IMR-90 (cell line): ENCODE data around the gene STMN1. TPM values are rescaled to one million over a fixed set of nuclear protein-coding genes. Genes with fewer than 3 reads are reported as not detected.

Experiments used
- ATAC-seq: fragments of 200-7000 bp; cut with Tn5 transposase; 2 replicates; pipeline ENCODE4 v1.9.1; 2020; ENCODE audit warnings: low read depth, mild to moderate bottlenecking, moderate library complexity
- BruUV-seq: library from RNA; stranded (reverse); fragments of 400-500 nt; replicated peaks from 2 replicates; lab custom pipeline; 2021; lab: Mats Ljungman, UMichigan
- CTCF ChIA-PET: fragments of 300-600 bp; formaldehyde crosslinking; extraction: SDS; loops from one replicate; lab custom pipeline; 2021; ENCODE audit warnings: antibody characterized with exemption; lab: Yijun Ruan, JAX
- POLR2A ChIA-PET: fragments of 300-600 bp; sonication (Branson Sonifier 250); formaldehyde crosslinking; loops from one replicate; lab custom pipeline; 2022; ENCODE audit warnings: antibody characterized with exemption; ENCODE audit not compliant: unreplicated experiment; lab: Charles Lee
- DNase-seq: peaks from one replicate; pipeline ENCODE4 v3.0.0; 2013
- H2AFZ ChIP-seq: replicated peaks from 2 replicates; pipeline ENCODE3; 2013; ENCODE audit warnings: low read length, mild to moderate bottlenecking; ENCODE audit not compliant: poor library complexity
- H2AK5ac ChIP-seq: 2 replicates; pipeline ENCODE4 v1.6.1; 2013; ENCODE audit warnings: low read depth, low read length, inconsistent platforms
- H2AK9ac ChIP-seq: replicated peaks from 2 replicates; pipeline ENCODE3; 2013; ENCODE audit warnings: mild to moderate bottlenecking, low read depth, low read length, moderate library complexity; ENCODE audit not compliant: poor library complexity
- H2BK120ac ChIP-seq: 2 replicates; pipeline ENCODE4 v1.6.1; 2013; ENCODE audit warnings: low read depth, low read length, inconsistent platforms
- H2BK15ac ChIP-seq: 3 replicates; pipeline ENCODE4 v1.6.1; 2013; ENCODE audit warnings: low read depth, low read length, inconsistent platforms
- H2BK20ac ChIP-seq: 2 replicates; pipeline ENCODE4 v1.6.1; 2013; ENCODE audit warnings: low read depth, mild to moderate bottlenecking, inconsistent platforms, low read length, moderate library complexity
- H2BK5ac ChIP-seq: 2 replicates; pipeline ENCODE4 v1.6.1; 2013; ENCODE audit warnings: mild to moderate bottlenecking, low read depth, low read length, inconsistent platforms; ENCODE audit not compliant: poor library complexity, severe bottlenecking
- H3K14ac ChIP-seq: replicated peaks from 2 replicates; pipeline ENCODE4 v1.6.1; 2013; ENCODE audit warnings: low read depth, low read length, inconsistent platforms
- H3K18ac ChIP-seq: 2 replicates; pipeline ENCODE4 v1.6.1; 2013; ENCODE audit warnings: low read depth, low read length, control low read depth
- H3K23ac ChIP-seq: 2 replicates; pipeline ENCODE4 v1.6.1; 2013; ENCODE audit warnings: low read depth, low read length, inconsistent platforms
- H3K27ac ChIP-seq: 2 replicates; pipeline ENCODE4 v1.5.1; 2013; ENCODE audit warnings: mild to moderate bottlenecking, control low read depth, low read length; ENCODE audit not compliant: insufficient read depth
- H3K27me3 ChIP-seq: 2 replicates; pipeline ENCODE4 v1.6.1; 2013; ENCODE audit warnings: low read length; ENCODE audit not compliant: control insufficient read depth, insufficient read depth
- H3K36me3 ChIP-seq: 2 replicates; pipeline ENCODE4 v1.6.1; 2013; ENCODE audit warnings: low read length, mixed read lengths; ENCODE audit not compliant: control insufficient read depth, insufficient read depth
- H3K4ac ChIP-seq: 2 replicates; pipeline ENCODE4 v1.6.1; 2013; ENCODE audit warnings: low read depth, low read length, inconsistent platforms
- H3K4me1 ChIP-seq: 2 replicates; pipeline ENCODE4 v1.6.1; 2013; ENCODE audit warnings: low read length, mixed read lengths; ENCODE audit not compliant: control insufficient read depth, insufficient read depth
- H3K4me2 ChIP-seq: 2 replicates; pipeline ENCODE4 v1.6.1; 2013; ENCODE audit warnings: low read depth, mild to moderate bottlenecking, control low read depth, low read length, moderate library complexity
- H3K4me3 ChIP-seq: 2 replicates; pipeline ENCODE4 v1.5.1; 2013; ENCODE audit warnings: low read depth, mild to moderate bottlenecking, control low read depth, low read length, moderate library complexity; ENCODE audit not compliant: insufficient read depth
- H3K56ac ChIP-seq: 2 replicates; pipeline ENCODE4 v1.6.1; 2013; ENCODE audit warnings: low read length, inconsistent platforms; ENCODE audit not compliant: insufficient read depth; ENCODE audit errors: extremely low read depth
- H3K79me1 ChIP-seq, 2 experiments: 2 replicates each; pipeline ENCODE4 v1.6.1; 2013; ENCODE audit warnings: low read length in 2 of 2, inconsistent platforms in 1 of 2, low read depth in 1 of 2
- H3K9ac ChIP-seq: 2 replicates; pipeline ENCODE4 v1.6.1; 2013; ENCODE audit warnings: low read depth, low read length, control low read depth
- H3K9me1 ChIP-seq: 2 replicates; pipeline ENCODE4 v1.6.1; 2013; ENCODE audit warnings: low read length, inconsistent platforms; ENCODE audit not compliant: insufficient read depth
- H3K9me3 ChIP-seq: 2 replicates; pipeline ENCODE4 v1.6.1; 2013; ENCODE audit warnings: low read length; ENCODE audit not compliant: control insufficient read depth, insufficient read depth
- H4K20me1 ChIP-seq: 2 replicates; pipeline ENCODE4 v1.6.1; 2013; ENCODE audit warnings: low read length, inconsistent platforms; ENCODE audit not compliant: insufficient read depth
- H4K5ac ChIP-seq: 2 replicates; pipeline ENCODE4 v1.6.1; 2013; ENCODE audit warnings: mild to moderate bottlenecking, low read depth, low read length, control low read depth
- H4K8ac ChIP-seq, 2 experiments: 2 replicates each; pipeline ENCODE4 v1.6.1; 2013; ENCODE audit warnings: low read depth in 2 of 2, low read length in 2 of 2, control low read depth in 1 of 2, inconsistent platforms in 1 of 2
- H4K91ac ChIP-seq: 2 replicates; pipeline ENCODE4 v1.6.1; 2013; ENCODE audit warnings: low read depth, low read length, inconsistent platforms; ENCODE audit not compliant: insufficient read depth
- BHLHE40 ChIP-seq: fragments of 150-350 bp; IDR thresholded peaks from 2 replicates; pipeline ENCODE4 v1.6.1; 2016; ENCODE audit warnings: mild to moderate bottlenecking, low read depth, low read length
- CHD1 ChIP-seq: IDR thresholded peaks from 2 replicates; pipeline ENCODE4 v1.6.1; 2012; ENCODE audit warnings: low read depth, low read length, improper control_type of control experiment
- CTCF ChIP-seq: conservative IDR thresholded peaks from 2 replicates; pipeline ENCODE4 v1.5.1; 2012; ENCODE audit warnings: mild to moderate bottlenecking, low read depth, low read length, improper control_type of control experiment
- ELK1 ChIP-seq: fragments of 150-350 bp; IDR thresholded peaks from 2 replicates; pipeline ENCODE4 v1.6.1; 2016; ENCODE audit warnings: low read depth, mild to moderate bottlenecking, low read length, moderate library complexity, borderline replicate concordance
- FOS ChIP-seq: fragments of 150-350 bp; IDR thresholded peaks from 2 replicates; pipeline ENCODE4 v1.6.1; 2016; ENCODE audit warnings: low read depth, low read length
- MAFK ChIP-seq: IDR thresholded peaks from 2 replicates; pipeline ENCODE4 v1.6.1; 2012; ENCODE audit warnings: low read depth, low read length, improper control_type of control experiment
- MAZ ChIP-seq: IDR thresholded peaks from 2 replicates; pipeline ENCODE4 v1.6.1; 2012; ENCODE audit warnings: low read depth, mild to moderate bottlenecking, low read length, improper control_type of control experiment, moderate library complexity, borderline replicate concordance
- NFE2L2 ChIP-seq: fragments of 150-350 bp; IDR thresholded peaks from 2 replicates; pipeline ENCODE4 v1.6.1; 2016; ENCODE audit warnings: low read depth, mild to moderate bottlenecking, low read length
- POLR2A ChIP-seq: IDR thresholded peaks from 2 replicates; pipeline ENCODE4 v1.6.1; 2012; ENCODE audit warnings: mild to moderate bottlenecking, low read depth, low read length
- RCOR1 ChIP-seq: IDR thresholded peaks from 2 replicates; pipeline ENCODE4 v1.6.1; 2012; ENCODE audit warnings: mild to moderate bottlenecking, low read length, improper control_type of control experiment; ENCODE audit not compliant: insufficient replicate concordance
- RFX5 ChIP-seq: IDR thresholded peaks from 2 replicates; pipeline ENCODE4 v1.8.0; 2012; ENCODE audit warnings: low read depth, mild to moderate bottlenecking, low read length, moderate library complexity
- SMC3 ChIP-seq: fragments of 150-350 bp; IDR thresholded peaks from 2 replicates; pipeline ENCODE4 v1.6.1; 2016; ENCODE audit warnings: low read depth, mild to moderate bottlenecking, antibody characterized with exemption, low read length, moderate library complexity
- WGBS, 2 experiments: methylation state at CpG; one replicate each; pipeline versions ENCODE4 v1.1.5 to v1.1.7; 2013; ENCODE audit warnings: missing lambda C conversion rate in 2 of 2; ENCODE audit not compliant: insufficient read length in 1 of 2; ENCODE audit errors: extremely low coverage in 2 of 2; 5-methylcytosine and 5-hydroxymethylcytosine counted together
- dilution Hi-C: fragments of 300-500 bp; cut with HindIII; formaldehyde crosslinking; loops from one replicate; pipeline ENCODE4 v1.14.3; 2018; ENCODE audit warnings: low sequenced_read_pairs; ENCODE audit not compliant: unreplicated experiment
- in situ Hi-C: fragments of 300-500 bp; cut with MboI; formaldehyde crosslinking; loops from 3 replicates; pipeline ENCODE4 v1.14.3; 2019; ENCODE audit warnings: low sequenced_read_pairs, inconsistent platforms, mixed read lengths
- intact Hi-C: fragments of 100-400 bp; cut with micrococcal nuclease; formaldehyde crosslinking; loops from 2 replicates; pipeline ENCODE4 v1.10.0; 2022
- polyA plus RNA-seq, 3 experiments: library from polyadenylated mRNA; depleted of rRNA; stranded (reverse); fragments of >200 nt; gene quantifications; 2 replicates each; pipeline ENCODE4 v1.2.3, GENCODE V29; 2012; ENCODE audit warnings: low replicate concordance in 1 of 3
- total RNA-seq: library from RNA; depleted of rRNA; stranded (reverse); fragments of >200 nt; gene quantifications from 2 replicates; pipeline ENCODE4 v1.2.3, GENCODE V29; 2012

The STMN1 gene
- total and polyA plus RNA-seq, 2 of the 4 experiments (the other 2 are of a cell fraction) = 93.0 to 273 TPM

DNA sequence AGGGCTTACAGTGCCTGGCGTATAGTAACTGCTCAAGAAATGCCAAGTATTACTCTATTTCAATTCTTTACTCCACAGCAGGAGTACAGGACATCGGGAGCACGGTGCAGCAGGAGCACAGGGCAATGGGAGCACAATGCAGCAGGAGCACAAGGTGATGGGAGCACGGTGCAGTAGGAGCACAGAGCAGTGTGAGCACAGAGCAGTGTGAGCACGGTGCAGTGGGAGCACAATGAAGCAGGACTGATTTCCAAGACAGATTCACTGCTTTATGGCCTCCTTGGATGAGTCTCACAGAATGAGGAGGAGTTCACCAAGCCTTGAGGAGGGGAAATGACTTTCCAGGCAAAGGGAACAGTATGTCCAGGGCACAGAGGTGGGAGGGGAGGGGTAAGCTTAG lies 25.7 kb downstream of the STMN1 start:
- Histone ChIP-seq H3K36me3 (no peaks in the 10 kb centered on the region), H4K5ac (no peak overlapping the region), H3K23ac (no peak overlapping the region), H3K18ac (no peak overlapping the region), H4K20me1 (no peaks in the 10 kb centered on the region), H3K4ac (no peak overlapping the region), H2AK9ac (no peak overlapping the region), H3K4me3 (no peak overlapping the region), H2BK120ac (no peak overlapping the region), H3K79me1 (no peaks in the 10 kb centered on the region; a peak in 1 of 4 replicates), H3K9ac (no peak overlapping the region), H3K56ac (no peak overlapping the region), H2BK15ac (no peak overlapping the region), H3K14ac (no peak overlapping the region; the same call in 1 of the 2 replicates), H3K27ac (no peak overlapping the region), H2BK20ac (no peak overlapping the region), H2AFZ (no peak overlapping the region), H4K8ac (no peak overlapping the region), H3K9me1 (0 out of 2 replicates have a peak, but pooled peaks cover 3% of the 10 kb centered on the region), H2BK5ac (no peak overlapping the region), H3K4me1 (peaks cover 3% of the 10 kb centered on the region; the same call in 1 of the 2 replicates), H4K91ac (no peak overlapping the region), H3K9me3 (no peaks in the 10 kb centered on the region), H3K27me3 (no peaks in the 10 kb centered on the region), H3K4me2 (no peak overlapping the region), H2AK5ac (no peak overlapping the region; the same call in 1 of the 2 replicates)
- TF ChIP-seq POLR2A (no peak), CHD1 (no peak), RCOR1 (no peak), CTCF (no peak), BHLHE40 (no peak), SMC3 (no peak), MAZ (no peak), MAFK (no peak), ELK1 (no peak), FOS (no peak), NFE2L2 (no peak), RFX5 (no peak)
- ATAC-seq = no peak
- intact Hi-C loops (no loop called here), in situ Hi-C loops (no loop called here), dilution Hi-C loops (no loop called here)
- BruUV-seq = no TSS peak
- ChIA-PET POLR2A (no interaction called here), CTCF (no interaction called here)
- WGBS, 2 experiments = 94% methylated on average over 2 of the region's 5 CpGs; no CpG with 5 or more reads in 1 of the 2 experiments
- DNase-seq = no peak
